Neural crest cell (in vitro differentiated cells): ENCODE data around the gene COLEC12. TPM values are rescaled to one million over a fixed set of nuclear protein-coding genes. Genes with fewer than 3 reads are reported as not detected.

Experiments used
- DNase-seq: peaks from one replicate; pipeline ENCODE4 v3.0.0; 2021; ENCODE audit warnings: low read depth, mixed read lengths, low spot score
- H3K27ac Mint-ChIP-seq: one replicate; pipeline ENCODE4 v1.8.0; 2021; ENCODE audit warnings: mild to moderate bottlenecking, mixed read lengths; ENCODE audit not compliant: unreplicated experiment
- H3K27me3 Mint-ChIP-seq: 2 replicates; pipeline ENCODE4 v1.8.0; 2021; ENCODE audit warnings: low read depth, mild to moderate bottlenecking, mixed read lengths
- H3K36me3 Mint-ChIP-seq: 2 replicates; pipeline ENCODE4 v1.8.0; 2021; ENCODE audit warnings: low read depth, mild to moderate bottlenecking, mixed read lengths
- H3K4me1 Mint-ChIP-seq: 2 replicates; pipeline ENCODE4 v1.8.0; 2021; ENCODE audit warnings: mixed read lengths
- H3K4me3 Mint-ChIP-seq: one replicate; pipeline ENCODE4 v1.8.0; 2021; ENCODE audit warnings: mild to moderate bottlenecking, mixed read lengths
- H3K9me3 Mint-ChIP-seq: 2 replicates; pipeline ENCODE4 v1.8.0; 2021; ENCODE audit warnings: mixed read lengths
- CTCF ChIP-seq: fragments of 200-600 bp; sonication (generic); conservative IDR thresholded peaks from 2 replicates; pipeline ENCODE4 v1.5.0; 2021; ENCODE audit warnings: antibody characterized with exemption, mild to moderate bottlenecking
- total RNA-seq: library from RNA; stranded (reverse); gene quantifications from 2 replicates; pipeline ENCODE4 v1.2.1, GENCODE V29; 2021

COLEC12 gene
- total RNA-seq, 1 donor from 2014 or later, result 1.7 TPM

- Mint-ChIP-seq H3K9me3 (peaks cover 3% of the 10 kb centered on the region), H3K36me3 (no peaks in the 10 kb centered on the region), H3K27ac (no peak overlapping the region), H3K4me1 (peaks cover 35% of the 10 kb centered on the region), H3K4me3 (no peak overlapping the region), H3K27me3 (no peaks in the 10 kb centered on the region)
- DNase-seq, result no peak
- TF ChIP-seq CTCF, result no peak
These were observed 134.8 kb downstream of the COLEC12 start for GRCh38 chr18:365651-366050.

GRCh38 chr18:364256-364826 is 136.2 kb downstream of the COLEC12 start:
- no peak for DNase-seq
- Mint-ChIP-seq H3K27ac (no peak overlapping the region), H3K36me3 (no peaks in the 10 kb centered on the region), H3K27me3 (no peaks in the 10 kb centered on the region), H3K9me3 (peaks cover 4% of the 10 kb centered on the region), H3K4me3 (no peak overlapping the region), H3K4me1 (peaks cover 35% of the 10 kb centered on the region)
- TF ChIP-seq CTCF, result no peak

- H3K4me3 Mint-ChIP-seq, result no peak overlapping the region
- no peaks in the 10 kb centered on the region for H3K36me3 Mint-ChIP-seq
- H3K9me3 Mint-ChIP-seq, result peaks cover 4% of the 10 kb centered on the region
- peaks cover 35% of the 10 kb centered on the region for H3K4me1 Mint-ChIP-seq
- DNase-seq, result no peak
- no peak overlapping the region for H3K27ac Mint-ChIP-seq
- H3K27me3 Mint-ChIP-seq, result no peaks in the 10 kb centered on the region
- no peak for TF ChIP-seq CTCF
These were observed 137.0 kb downstream of the COLEC12 start for GRCh38 chr18:363301-364085.

- Mint-ChIP-seq H3K9me3 (peaks cover 4% of the 10 kb centered on the region), H3K4me1 (peaks cover 35% of the 10 kb centered on the region), H3K36me3 (no peaks in the 10 kb centered on the region), H3K4me3 (peak overlapping the region; percentile 58), H3K27me3 (no peaks in the 10 kb centered on the region), H3K27ac (no peak overlapping the region)
- no peak for TF ChIP-seq CTCF
- DNase-seq, result no peak
These were observed 137.9 kb downstream of the COLEC12 start for GRCh38 chr18:362311-363290.

GRCh38 chr18:361941-362310 is 138.6 kb downstream of the COLEC12 start:
- Mint-ChIP-seq H3K4me3 (peak overlapping the region; percentile 58), H3K27ac (no peak overlapping the region)

More at GRCh38 chr18:361941-362310, 138.6 kb downstream of the COLEC12 start:
- H3K27me3 Mint-ChIP-seq, result no peaks in the 10 kb centered on the region
- H3K36me3 Mint-ChIP-seq, result no peaks in the 10 kb centered on the region
- peak; percentile 3 for DNase-seq
- TF ChIP-seq CTCF, result no peak
- peaks cover 35% of the 10 kb centered on the region for H3K4me1 Mint-ChIP-seq
- peaks cover 4% of the 10 kb centered on the region for H3K9me3 Mint-ChIP-seq
